ENCODE data around the gene CTNNA2.

The CTNNA2 gene

DNA sequence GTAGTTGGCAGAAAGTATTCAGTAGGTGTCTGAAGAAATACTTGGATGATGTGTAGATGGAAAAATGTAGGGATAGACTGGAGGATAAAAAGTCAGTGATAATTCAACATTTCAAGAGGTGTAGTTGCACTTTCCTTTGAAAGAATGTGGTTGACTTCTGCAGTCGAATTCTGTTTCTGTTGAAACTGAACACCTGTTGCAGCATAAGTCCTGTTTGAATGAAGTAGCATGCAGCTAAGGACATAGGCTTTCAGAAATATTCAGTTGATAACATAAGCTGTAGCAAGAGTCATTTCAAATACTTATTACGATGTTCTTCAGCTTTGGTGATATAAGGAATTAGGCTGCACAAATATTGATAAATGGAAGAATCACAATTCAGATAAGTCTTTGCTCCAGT lies 1129.6 kb downstream of the CTNNA2 start:
- DNase-seq: no peak

DNA sequence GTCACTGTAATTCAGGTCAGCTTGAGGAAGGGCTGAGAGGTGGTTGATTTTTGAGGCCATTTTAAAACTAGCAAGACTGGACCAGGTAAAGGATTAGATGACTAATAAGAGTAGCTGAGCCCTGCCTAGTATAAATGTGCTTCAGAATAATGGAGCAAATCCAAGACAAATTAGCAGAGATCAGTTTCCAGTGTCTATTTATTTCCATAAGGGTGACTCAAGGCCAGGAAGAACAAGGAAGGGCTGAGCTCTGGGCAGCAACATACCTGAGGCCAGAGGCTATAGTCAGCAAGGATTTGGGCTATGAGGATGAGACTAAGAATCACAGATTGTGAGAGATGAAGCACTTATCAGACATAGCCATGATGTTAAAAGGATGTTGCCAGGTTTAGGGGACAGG lies 1130.7 kb downstream of the CTNNA2 start:
- DNase-seq: no peak

DNA sequence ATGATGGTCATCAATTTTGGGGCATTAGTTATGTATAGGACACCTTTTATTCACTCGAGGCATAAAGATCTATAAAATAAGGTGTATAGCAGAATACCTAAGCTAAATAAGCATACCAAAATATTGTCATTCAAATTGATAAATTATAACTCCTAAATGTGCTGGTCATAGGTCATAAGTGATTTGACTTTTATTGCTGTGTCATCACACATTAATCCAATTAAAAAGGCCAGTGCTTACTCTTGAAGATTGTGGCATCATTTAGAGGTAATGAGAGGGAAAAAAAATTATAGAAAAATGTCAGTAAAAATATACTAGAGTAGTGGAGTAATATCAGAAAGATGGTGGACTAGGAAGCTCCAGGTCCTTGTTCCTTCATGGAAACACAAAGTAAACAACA lies 1138.6 kb downstream of the CTNNA2 start:
- DNase-seq: no peak

DNA sequence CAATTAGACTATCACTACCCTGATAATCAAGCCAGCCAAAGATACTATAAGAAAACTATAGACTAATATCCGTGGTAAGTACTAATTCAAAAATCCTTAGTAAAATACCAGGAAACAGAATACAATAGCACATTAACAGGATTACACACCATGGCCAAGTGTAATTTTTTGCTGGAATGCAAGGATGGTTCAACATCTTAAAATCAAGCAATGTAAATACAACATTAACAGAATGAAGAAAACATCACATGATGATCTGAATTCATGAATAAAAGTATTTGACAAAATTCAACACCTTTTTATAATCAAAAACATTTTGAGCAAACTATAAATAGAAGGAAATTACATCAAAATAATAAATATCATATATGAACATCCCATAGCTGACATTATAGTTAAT lies 1142.4 kb downstream of the CTNNA2 start:
- no peak for DNase-seq

DNA sequence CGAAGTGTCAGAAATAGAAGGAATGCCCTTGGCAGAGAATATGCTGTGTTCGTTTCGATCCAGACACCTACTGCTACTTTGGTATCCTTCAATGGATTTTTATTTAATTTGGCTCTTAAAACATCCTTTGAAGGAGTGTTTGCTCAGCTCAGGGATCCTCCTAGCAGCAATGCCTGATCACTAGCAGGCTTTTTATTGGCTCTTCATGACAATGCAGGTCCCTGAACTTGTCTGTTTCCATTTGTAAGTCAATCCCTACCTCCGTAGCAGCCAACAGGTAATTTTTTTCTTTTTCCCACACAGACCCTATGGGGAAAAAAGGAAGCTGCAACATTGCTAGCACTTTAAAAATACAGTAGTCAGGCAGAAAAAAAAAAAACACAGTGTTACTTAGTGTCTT lies 1157.9 kb downstream of the CTNNA2 start:
- DNase-seq: no peak

DNA sequence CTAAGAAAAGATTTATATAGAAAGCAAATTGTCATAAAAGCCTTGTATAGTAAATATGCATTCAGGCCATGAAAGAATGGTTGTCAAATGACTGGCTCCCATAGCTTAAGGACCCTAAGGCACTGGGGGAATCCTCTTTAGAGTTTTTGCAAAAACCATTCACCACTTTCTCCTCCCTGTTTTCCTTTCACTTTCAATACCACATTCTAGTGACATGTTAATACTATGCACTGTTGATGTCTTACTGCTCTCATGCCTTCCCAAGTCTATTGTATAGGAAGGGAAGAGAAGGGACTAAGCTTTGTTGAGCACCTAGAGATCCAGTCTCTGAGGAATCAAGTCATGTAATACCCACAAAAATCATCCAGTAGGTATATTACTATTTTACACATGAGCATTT lies 1174.7 kb downstream of the CTNNA2 start:
- no peak for DNase-seq

DNA sequence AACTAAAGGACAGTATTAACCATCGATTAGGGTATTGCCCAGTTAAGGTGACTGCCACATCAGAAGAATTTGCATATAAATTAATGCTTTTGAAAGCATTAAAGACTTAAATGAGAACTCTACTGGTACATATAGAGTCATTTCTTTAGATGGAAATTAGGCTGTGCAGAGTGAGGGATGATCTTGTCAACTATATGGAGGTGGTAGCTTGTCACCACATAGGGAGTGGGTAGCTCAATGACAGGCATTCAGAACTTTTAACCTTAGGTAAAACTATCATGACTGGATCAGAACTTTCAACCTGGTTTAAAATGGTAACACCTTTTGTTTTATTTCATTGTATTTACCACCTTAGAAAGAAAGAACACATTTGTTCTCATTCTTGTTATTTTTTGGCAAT lies 1176.3 kb downstream of the CTNNA2 start:
- no peak for DNase-seq

Data from EL (cell line).